Fibroblast of mammary gland (primary cell): Measurements from ENCODE around the gene USH2A.

Source experiments
- DNase-seq: peaks from one replicate; pipeline ENCODE4 v3.0.0-alpha.2; 2010; ENCODE audit warnings: low read depth
- H3K4me3 ChIP-seq: 2 replicates; pipeline ENCODE4 v1.5.1; 2011; ENCODE audit warnings: low read depth, mild to moderate bottlenecking, low read length, moderate library complexity; ENCODE audit not compliant: control insufficient read depth
- CTCF ChIP-seq: conservative IDR thresholded peaks from 2 replicates; pipeline ENCODE4 v1.5.1; 2011; ENCODE audit warnings: low read depth, low read length, inconsistent platforms; ENCODE audit not compliant: control insufficient read depth, insufficient read depth

The USH2A gene

DNA sequence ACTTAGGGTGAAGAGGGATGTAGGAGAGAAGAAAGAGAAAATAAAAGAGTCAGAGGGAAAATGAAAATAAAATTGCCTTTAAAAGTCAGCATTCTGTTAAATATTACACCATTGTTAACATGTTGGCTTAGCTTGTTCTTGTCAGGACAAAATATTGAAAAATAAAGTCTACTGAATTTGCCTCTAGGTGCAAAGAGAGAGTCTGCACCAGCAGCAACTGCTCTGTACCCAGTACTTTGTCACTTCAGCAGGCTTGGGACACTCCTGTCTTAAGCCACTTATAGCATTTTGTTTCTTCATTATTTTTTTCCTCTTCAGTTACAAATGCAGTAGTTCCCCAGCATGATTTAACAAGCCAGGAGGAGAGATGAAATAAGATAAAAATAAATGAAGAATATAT lies 11.0 kb upstream of the USH2A start:
- TF ChIP-seq CTCF = no peak
- no peak overlapping the region for H3K4me3 ChIP-seq
- DNase-seq = no peak

- no peak for DNase-seq
- TF ChIP-seq CTCF = no peak
- no peak overlapping the region for H3K4me3 ChIP-seq
These were observed 9.9 kb upstream of the USH2A start for GRCh38 chr1:216433175-216433574.

GRCh38 chr1:216430744-216431143 lies 7.5 kb upstream of the USH2A start:
- TF ChIP-seq CTCF = no peak
- H3K4me3 ChIP-seq = no peak overlapping the region
- DNase-seq = no peak

DNA sequence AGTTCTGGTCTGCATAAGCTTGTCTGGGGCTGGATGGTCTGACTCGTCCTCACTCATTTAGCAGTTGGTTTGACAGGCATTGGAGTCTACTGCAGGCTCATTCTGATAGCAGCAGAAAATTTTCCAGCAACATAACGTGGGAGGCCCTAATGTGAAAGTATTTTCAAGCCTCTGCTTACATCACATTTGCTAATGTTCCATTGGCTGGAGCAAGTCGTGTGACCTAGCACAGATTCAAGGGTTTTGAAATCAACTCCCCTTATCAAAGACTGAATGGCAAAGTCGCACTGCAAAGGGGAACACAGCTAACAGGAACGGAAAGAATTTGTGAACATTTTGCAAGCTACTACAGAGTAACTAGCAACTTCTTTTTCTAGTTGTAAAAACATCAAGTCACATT lies 2.3 kb upstream of the USH2A start:
- DNase-seq = no peak
- no peak for TF ChIP-seq CTCF
- H3K4me3 ChIP-seq = no peak overlapping the region

GRCh38 chr1:216420746-216421145 lies 2.5 kb downstream of the USH2A start:
- DNase-seq = no peak
- H3K4me3 ChIP-seq = no peak overlapping the region
- TF ChIP-seq CTCF = no peak

GRCh38 chr1:216420263-216420662 lies 3.0 kb downstream of the USH2A start:
- H3K4me3 ChIP-seq = no peak overlapping the region
- no peak for TF ChIP-seq CTCF
- DNase-seq = no peak

GRCh38 chr1:216416488-216416887 lies 6.8 kb downstream of the USH2A start:
- no peak overlapping the region for H3K4me3 ChIP-seq
- TF ChIP-seq CTCF = no peak
- no peak for DNase-seq
